GM18499 (cell line): Measurements from ENCODE around the gene FIZ1.
A peak's percentile ranks its signal among the peaks of the same experiment; 100 is the strongest.

Source experiments
- ATAC-seq: cut with Tn5 transposase; IDR thresholded peaks from one replicate; pipeline ENCODE4 v1.9.1; 2021; ENCODE audit warnings: moderate number of reproducible peaks; ENCODE audit not compliant: insufficient read depth, unreplicated experiment

Gene FIZ1

DNA sequence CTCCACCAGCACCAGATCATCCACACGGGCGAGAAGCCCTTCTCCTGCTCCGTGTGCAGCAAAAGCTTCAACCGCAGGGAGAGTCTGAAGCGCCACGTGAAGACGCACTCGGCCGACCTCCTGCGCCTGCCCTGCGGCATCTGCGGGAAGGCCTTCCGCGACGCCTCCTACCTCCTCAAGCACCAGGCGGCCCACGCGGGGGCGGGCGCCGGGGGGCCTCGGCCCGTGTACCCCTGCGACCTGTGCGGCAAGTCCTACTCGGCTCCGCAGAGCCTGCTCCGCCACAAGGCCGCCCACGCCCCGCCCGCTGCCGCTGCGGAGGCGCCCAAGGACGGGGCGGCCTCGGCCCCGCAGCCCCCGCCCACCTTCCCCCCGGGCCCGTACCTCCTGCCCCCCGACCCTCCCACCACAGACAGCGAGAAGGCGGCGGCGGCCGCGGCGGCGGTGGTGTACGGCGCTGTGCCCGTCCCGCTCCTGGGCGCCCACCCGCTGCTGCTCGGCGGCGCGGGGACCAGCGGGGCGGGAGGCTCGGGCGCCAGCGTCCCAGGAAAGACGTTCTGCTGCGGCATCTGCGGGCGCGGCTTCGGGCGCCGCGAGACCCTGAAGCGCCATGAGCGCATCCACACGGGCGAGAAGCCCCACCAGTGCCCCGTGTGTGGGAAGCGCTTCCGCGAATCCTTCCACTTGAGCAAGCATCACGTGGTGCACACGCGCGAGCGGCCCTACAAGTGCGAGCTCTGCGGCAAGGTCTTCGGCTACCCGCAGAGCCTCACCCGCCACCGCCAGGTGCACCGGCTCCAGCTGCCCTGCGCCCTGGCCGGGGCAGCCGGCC, 15.6 kb upstream of the FIZ1 start:
- ATAC-seq = no peak

DNA sequence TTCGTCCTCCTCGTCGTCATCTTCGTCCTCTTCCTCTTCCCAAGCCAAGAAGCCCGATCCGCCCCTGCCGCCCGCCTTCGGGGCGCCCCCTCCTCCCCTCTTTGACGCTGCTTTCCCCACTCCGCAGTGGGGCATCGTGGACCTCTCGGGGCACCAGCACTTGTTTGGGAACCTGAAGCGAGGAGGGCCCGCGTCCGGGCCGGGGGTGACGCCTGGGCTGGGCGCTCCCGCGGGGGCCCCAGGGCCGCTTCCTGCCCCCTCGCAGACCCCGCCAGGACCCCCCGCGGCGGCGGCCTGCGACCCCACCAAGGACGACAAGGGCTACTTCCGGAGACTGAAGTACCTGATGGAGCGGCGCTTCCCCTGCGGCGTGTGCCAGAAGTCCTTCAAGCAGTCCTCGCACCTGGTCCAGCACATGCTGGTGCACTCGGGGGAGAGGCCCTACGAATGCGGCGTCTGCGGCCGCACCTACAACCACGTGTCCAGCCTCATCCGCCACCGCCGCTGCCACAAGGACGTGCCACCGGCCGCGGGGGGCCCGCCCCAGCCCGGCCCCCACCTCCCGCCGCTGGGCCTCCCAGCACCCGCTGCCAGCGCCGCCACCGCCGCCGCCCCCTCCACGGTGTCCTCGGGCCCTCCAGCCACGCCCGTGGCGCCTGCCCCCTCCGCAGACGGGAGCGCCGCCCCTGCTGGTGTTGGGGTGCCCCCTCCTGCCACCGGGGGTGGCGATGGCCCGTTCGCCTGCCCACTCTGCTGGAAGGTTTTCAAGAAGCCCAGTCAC, 14.8 kb upstream of the FIZ1 start:
- no peak for ATAC-seq

GRCh38 chr19:55613396-55613795, 14.1 kb upstream of the FIZ1 start:
- ATAC-seq = no peak

GRCh38 chr19:55611983-55612645, 12.8 kb upstream of the FIZ1 start:
- ATAC-seq = no peak

DNA sequence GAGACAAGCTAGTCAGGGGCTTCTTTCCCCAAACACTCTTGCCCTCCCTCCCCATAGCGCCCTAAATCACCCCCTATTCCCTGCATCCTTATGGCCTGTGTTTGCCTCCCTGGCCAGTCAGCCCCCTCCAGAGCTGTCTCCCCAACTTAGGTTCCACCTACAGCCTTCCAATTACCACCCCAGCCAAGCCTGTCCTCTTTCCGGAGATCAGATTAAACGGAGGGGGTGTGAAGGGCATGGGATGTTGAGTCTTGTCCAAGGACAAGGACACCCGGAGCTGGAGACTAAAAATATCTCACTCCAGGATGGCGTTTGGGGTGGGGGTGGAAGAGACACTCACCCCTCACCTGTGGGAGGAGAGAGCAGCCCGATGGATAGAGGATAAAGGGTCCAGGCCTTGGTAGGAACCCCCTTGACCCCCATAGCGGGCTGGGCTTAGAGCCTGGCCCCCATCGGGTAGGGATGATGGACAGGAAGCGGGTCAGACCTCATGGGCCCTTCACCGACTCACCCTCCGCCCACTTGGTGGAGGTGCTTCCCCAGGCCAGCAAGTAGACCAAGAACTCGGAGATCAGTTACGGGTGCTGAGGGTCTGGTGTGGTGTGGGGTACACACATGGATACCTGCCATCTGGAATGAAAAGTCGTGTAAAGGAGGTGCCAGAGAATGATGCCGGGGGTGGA, 12.1 kb upstream of the FIZ1 start:
- ATAC-seq = no peak

DNA sequence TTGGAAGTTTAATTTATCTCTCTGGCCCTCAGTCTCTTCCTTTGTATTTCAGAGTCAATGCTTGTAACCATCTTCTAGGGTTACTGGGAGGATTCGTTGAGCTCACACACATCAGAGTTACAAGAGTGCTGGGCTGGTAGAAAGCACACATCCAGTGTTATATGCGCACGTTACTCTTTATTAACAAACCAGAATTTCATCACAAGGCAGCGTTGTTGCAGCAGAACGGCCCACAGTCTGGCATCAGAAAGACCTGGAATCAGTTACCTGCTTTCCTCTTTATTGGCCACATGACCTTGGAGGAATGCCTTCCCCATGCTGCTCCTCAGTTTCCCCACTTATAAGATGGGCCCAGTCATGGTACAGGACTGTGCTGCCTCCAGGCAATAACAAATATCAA, 10.0 kb upstream of the FIZ1 start:
- ATAC-seq = no peak

DNA sequence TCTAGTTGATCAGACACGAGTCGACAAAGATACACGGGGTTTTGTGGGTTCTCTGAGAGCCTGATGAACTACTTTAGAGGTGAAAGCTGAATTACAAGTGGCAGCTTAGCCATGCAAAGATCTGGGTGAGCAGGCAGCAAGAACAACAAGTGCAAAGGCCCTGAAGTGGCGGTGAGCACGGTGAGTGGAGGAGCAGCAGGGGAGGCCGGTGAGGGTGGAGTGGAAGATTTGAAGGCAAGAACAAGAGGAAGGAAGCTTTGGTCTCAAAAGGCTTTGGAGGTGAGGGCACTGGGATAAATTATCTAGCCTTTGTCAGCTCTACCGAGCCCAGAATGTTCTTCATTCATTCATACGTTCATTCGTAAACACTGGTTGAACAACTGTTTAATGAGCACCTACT, 7.5 kb upstream of the FIZ1 start:
- no peak for ATAC-seq

GRCh38 chr19:55606471-55606787, 7.1 kb upstream of the FIZ1 start:
- ATAC-seq = no peak

- ATAC-seq = no peak
These were observed 6.5 kb upstream of the FIZ1 start, which contains the start of gene ZNF865 for GRCh38 chr19:55605637-55606470. TSS of gene ZNF865 (plus strand) at chr19:55605647. CDS start at chr19:55613619, 7,972 bp downstream.

DNA sequence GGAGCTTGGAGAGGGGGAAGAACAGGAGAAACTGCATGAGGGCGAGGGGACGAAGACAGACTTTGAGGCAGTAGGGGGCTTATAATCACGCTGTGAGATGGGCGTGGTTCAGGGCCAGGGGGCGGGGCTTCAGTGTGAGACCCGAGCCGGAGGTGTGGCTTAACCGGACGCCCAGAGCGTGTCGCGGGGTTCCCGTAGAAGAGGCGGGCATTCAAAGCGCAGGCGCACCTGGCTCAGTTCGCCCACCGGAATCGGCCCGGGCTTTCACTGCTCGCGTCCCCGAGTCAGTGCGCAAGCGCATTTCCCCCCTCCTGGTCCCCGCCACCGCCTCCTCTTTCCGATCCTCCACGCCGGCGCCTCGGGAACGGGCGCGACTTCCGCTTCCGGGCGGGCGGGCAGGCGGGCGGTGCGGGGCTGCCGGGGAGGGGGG, 5.9 kb upstream of the FIZ1 start:
- peak; percentile 35 for ATAC-seq

GRCh38 chr19:55603581-55604292, 4.4 kb upstream of the FIZ1 start:
- ATAC-seq = no peak

DNA sequence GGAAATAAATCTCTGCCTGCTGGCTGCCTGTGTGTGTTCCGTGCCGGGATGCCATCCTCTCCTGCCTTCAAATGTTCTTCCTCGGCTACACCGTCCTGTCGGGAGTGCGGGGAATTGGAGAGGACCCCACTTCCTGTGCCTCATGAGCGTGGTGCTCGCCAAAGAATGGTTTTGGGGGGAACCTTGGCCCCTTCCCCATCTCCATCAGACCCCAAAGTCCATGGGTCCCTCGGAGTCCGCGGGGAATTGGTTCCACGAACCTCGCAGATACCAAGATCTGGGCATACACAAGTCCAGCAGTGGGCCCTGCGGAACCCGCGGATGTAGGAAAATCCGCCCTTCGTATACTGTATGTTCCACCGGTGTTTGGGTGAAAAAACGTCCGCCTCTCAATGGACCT, 3.8 kb upstream of the FIZ1 start:
- no peak for ATAC-seq

DNA sequence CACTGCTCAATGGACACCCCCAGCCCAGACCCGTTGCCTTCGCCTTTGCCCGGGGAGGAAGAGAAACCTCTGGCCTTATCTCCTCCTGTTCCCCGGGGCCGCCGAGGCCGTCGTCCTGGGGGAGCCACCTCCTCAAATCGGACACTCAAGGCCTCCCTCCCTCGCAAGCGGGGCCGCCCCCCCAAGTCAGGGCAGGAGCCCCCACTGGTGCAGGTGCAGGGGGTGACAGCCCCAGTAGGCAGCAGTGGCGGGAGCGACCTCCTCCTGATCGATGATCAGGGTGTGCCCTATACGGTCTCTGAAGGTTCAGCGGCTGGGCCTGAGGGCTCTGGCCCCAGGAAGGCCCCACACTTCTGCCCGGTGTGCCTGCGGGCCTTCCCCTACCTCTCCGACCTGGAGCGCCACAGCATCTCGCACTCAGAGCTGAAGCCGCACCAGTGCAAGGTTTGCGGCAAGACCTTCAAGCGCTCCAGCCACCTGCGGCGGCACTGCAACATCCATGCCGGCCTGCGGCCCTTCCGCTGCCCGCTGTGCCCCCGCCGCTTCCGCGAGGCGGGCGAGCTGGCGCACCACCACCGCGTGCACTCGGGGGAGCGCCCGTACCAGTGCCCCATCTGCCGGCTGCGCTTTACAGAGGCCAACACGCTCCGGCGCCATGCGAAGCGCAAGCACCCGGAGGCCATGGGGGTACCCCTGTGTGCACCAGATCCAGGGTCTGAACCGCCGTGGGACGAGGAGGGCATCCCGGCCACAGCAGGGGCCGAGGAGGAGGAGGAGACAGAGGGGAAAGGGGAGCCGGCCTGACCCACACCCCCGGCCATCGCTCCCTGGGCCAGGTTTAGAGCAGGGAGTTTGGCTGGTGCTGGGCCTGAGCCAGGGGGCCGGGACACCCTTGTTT, 3.0 kb upstream of the FIZ1 start:
- no peak for ATAC-seq

DNA sequence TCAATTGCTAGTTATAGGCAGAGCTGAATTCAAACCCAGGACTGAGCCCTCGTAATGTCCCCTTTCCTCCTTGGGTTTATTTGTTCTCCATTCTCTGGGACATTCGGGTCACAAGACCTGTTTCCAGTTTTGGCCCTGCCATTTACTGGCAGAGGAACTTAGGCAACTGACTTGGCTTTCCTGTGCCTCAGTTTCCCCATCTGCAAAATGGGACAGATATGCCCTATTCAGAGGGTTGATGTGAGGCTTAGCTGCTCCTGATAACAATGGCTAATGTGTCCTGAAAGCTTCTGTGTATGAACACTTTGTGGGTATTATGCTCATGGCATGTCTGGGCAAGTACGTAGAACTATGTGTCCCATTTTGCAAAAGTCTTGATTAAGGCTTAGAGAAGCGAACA, 1.8 kb upstream of the FIZ1 start:
- ATAC-seq = no peak

DNA sequence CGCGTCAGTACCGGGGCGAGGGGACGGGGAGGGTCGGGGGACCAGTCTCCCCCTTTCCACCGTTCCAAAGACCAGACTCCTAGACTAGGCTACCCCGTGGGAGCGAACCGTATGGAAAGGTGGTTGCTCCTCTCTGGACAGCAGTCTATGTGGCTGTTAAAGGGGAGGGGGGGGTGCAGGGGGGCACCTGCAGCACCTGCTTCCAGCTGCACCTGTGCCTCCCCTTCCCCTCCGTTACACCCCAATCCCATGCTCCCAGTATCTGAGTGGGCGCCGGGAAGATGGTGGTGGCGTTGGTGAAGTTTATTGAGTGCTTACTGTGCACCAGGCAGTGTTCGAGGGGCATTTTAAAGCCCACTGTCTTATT, 1.3 kb upstream of the FIZ1 start:
- ATAC-seq = no peak

DNA sequence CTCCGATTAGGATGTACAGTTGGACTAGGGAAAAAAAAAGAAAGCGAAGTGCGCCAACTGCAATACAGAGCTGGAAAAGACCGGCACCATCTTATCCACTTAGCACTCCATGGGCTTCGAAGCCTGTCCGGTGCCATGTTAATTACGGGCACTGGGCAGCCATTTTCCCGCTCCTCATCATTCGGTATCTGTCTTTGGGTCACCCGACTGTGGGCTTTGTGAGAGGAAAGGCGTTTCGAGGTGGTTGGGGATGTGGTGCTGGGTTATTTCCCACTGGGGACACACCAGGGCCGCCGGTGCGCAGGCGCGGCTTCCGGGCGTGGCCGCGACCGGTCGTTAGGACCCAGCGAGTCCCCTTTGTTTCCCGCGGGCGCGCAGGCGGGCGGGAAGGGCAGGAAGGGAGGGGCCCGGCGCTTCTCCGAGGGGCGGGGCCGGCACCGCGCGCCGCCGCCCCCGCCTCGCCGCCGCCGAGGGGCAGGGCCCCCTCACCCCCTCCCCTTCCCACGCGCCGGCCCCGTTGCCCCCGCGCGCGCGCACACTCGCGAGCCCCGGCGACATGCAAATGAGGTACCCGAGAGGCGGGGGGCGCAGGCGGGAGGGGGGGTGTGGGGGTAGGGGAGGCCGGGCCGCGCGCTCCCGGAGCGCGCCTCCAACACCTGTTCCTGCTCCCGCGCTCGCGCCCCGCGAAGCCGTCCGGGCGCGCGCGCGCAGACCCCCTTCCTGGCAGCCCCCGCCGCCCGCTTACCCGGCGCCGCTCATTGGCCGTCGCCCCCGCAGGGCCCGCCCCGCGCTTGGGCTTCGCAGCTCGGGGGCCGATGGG, 735 bp upstream of the FIZ1 start, which contains the start of gene ZNF524:
Gene ZNF524, plus strand, starts transcription at position 447 of the 820 bp plus-strand sequence. CDS start 1,825 bp downstream, outside the sequence.
- ATAC-seq = peak; percentile 27
